A673 (cell line): ENCODE data around the gene POLD2. TPM values are rescaled to one million over a fixed set of nuclear protein-coding genes. Genes with fewer than 3 reads are reported as not detected.
"Not testable (repeated sequence)": the region's sequence is repeated elsewhere in the genome, so short reads cannot be mapped to it uniquely, and the experiment has no call there.

Source experiments
- Bru-seq: library from RNA; stranded (reverse); fragments of 400-500 nt; gene quantifications from one replicate; lab custom pipeline; 2021; lab: Mats Ljungman, UMichigan
- BruChase-seq, 2 experiments: library from RNA; stranded (reverse); fragments of 400-500 nt; gene quantifications; one replicate each; lab custom pipeline; 2021; lab: Mats Ljungman, UMichigan
- BruUV-seq: library from RNA; stranded (reverse); fragments of 400-500 nt; replicated peaks from 2 replicates; lab custom pipeline; 2021; lab: Mats Ljungman, UMichigan
- CTCF ChIA-PET: fragments of 300-600 bp; sonication (Branson Sonifier 250); formaldehyde crosslinking; loops from one replicate; lab custom pipeline; 2022; ENCODE audit warnings: antibody characterized with exemption; lab: Charles Lee
- POLR2A ChIA-PET: fragments of 300-600 bp; sonication (Branson Sonifier 250); formaldehyde crosslinking; loops from one replicate; lab custom pipeline; 2022; ENCODE audit warnings: antibody characterized with exemption; ENCODE audit not compliant: low non-redundant PET; lab: Charles Lee
- DNase-seq: peaks from one replicate; pipeline ENCODE4 v3.0.0-alpha.2; 2015; ENCODE audit warnings: low spot score
- H3K27ac ChIP-seq: fragments of 200-600 bp; sonication (generic); 2 replicates; pipeline ENCODE4 v1.5.1; 2016; ENCODE audit warnings: mixed run types, low read depth, mild to moderate bottlenecking, mixed read lengths, antibody characterized with exemption, low read length; ENCODE audit not compliant: poor library complexity, severe bottlenecking
- H3K27me3 ChIP-seq: fragments of 200-600 bp; sonication (generic); replicated peaks from 2 replicates; pipeline ENCODE4 v1.6.1; 2017; ENCODE audit warnings: mixed run types, low read depth, mild to moderate bottlenecking, mixed read lengths, antibody characterized with exemption, low read length; ENCODE audit not compliant: insufficient read depth, poor library complexity
- H3K36me3 ChIP-seq: fragments of 200-600 bp; sonication (generic); 2 replicates; pipeline ENCODE4 v1.6.1; 2016; ENCODE audit warnings: mixed run types, mild to moderate bottlenecking, mixed read lengths, antibody characterized with exemption, low read length; ENCODE audit not compliant: insufficient read depth, poor library complexity, severe bottlenecking
- H3K4me1 ChIP-seq: fragments of 200-600 bp; sonication (generic); 2 replicates; pipeline ENCODE4 v1.6.1; 2017; ENCODE audit warnings: mixed run types, mild to moderate bottlenecking, mixed read lengths, antibody characterized with exemption, low read length; ENCODE audit not compliant: insufficient read depth, poor library complexity, severe bottlenecking
- H3K4me3 ChIP-seq: fragments of 200-600 bp; sonication (generic); 2 replicates; pipeline ENCODE4 v1.5.1; 2016; ENCODE audit warnings: low read depth, mixed run types, mild to moderate bottlenecking, mixed read lengths, low read length; ENCODE audit not compliant: poor library complexity, severe bottlenecking
- H3K9me3 ChIP-seq: fragments of 200-600 bp; sonication (generic); 2 replicates; pipeline ENCODE4 v1.6.1; 2016; ENCODE audit warnings: mixed run types, low read depth, mild to moderate bottlenecking, mixed read lengths, antibody characterized with exemption, low read length; ENCODE audit not compliant: poor library complexity, severe bottlenecking
- CTCF ChIP-seq: fragments of 300-800, 200-600 bp; sonication (generic); conservative IDR thresholded peaks from 2 replicates; pipeline ENCODE4 v1.5.1; 2017; ENCODE audit warnings: low read depth, mild to moderate bottlenecking, antibody characterized with exemption, low read length, moderate library complexity, mixed read lengths
- EZH2 ChIP-seq: fragments of 200-600 bp; sonication (generic); IDR thresholded peaks from 2 replicates; pipeline ENCODE4 v1.6.1; 2017; ENCODE audit warnings: borderline replicate concordance, low read depth, mild to moderate bottlenecking, mixed read lengths, antibody characterized with exemption, low read length; ENCODE audit not compliant: poor library complexity, severe bottlenecking
- intact Hi-C: fragments of 100-400 bp; cut with micrococcal nuclease; formaldehyde crosslinking; loops from one replicate; pipeline ENCODE4 v1.10.0; 2022; ENCODE audit not compliant: unreplicated experiment
- long read RNA-seq: library from polyadenylated mRNA; stranded (forward); transcript quantifications from one replicate; pipeline ENCODE4 v2.0.0, GENCODE V29; 2022
- total RNA-seq: library from RNA; stranded (reverse); gene quantifications from 2 replicates; pipeline ENCODE4 v1.2.3, GENCODE V29; 2021

Gene POLD2
- total RNA-seq = 252 TPM in 2 replicates
- Bru-seq, nascent RNA = percentile 84 among the genes with signal in this experiment
- BruChase-seq, experiment 1, labeled RNA remaining after a 2-hour chase = percentile 82 among the genes with signal in this experiment
- BruChase-seq, experiment 2, labeled RNA remaining after a 6-hour chase = percentile 87 among the genes with signal in this experiment
- long read RNA-seq, transcript POLD2-207 (11 exons, 1,659 nt) = minor isoform, 119 of 900 reads
- long read RNA-seq, transcript POLD2-218 (11 exons, 1,619 nt) = major isoform, 579 of 900 reads
- long read RNA-seq, partial matches to known transcripts = 86 of 900 reads
- long read RNA-seq, other reads (novel, unspliced or antisense) = 115 of 900 reads

- Histone ChIP-seq H3K4me1 (peaks cover 13% of the 10 kb centered on the region), H3K4me3 (peak within 1 kb of the TSS; percentile 62), H3K36me3 (peaks cover 32% of the 10 kb centered on the region), H3K27ac (peak within 1 kb of the TSS; percentile 83), H3K9me3 (no peaks in the 10 kb centered on the region), H3K27me3 (no peaks in the 10 kb centered on the region)
- TF ChIP-seq EZH2 = no peak
- no peak for TF ChIP-seq CTCF
- no TSS peak for BruUV-seq
- intact Hi-C loops = loop anchor here (5.0 kb wide), 1 partner anchor 79 kb away; the partner anchor contains the start of gene YKT6
- CTCF ChIA-PET = interaction anchor here (0.6 kb wide), 1 partner anchor 104 kb away, joined by 3 read pairs; no protein-coding TSS in a partner anchor
- DNase-seq = peak; percentile 99
- POLR2A ChIA-PET = interaction anchor here (0.6 kb wide), 1 partner anchor 90 kb away, joined by 3 read pairs; no protein-coding TSS in a partner anchor
These were observed at the start of gene POLD2 for GRCh38 chr7:44123190-44124003. Gene POLD2, minus strand, starts transcription at chr7:44123548. Its CDS starts 1,495 bp downstream, at chr7:44122053.

GRCh38 chr7:44172803-44173424, 49.6 kb upstream of the POLD2 start:
- H3K27ac ChIP-seq = no peak overlapping the region
- no peaks in the 10 kb centered on the region for H3K36me3 ChIP-seq
- intact Hi-C loops = no loop called here
- no peaks in the 10 kb centered on the region for H3K9me3 ChIP-seq
- ChIA-PET POLR2A (no interaction called here), CTCF (no interaction called here)
- peaks cover 7% of the 10 kb centered on the region for H3K4me1 ChIP-seq
- no peak for TF ChIP-seq EZH2
- TF ChIP-seq CTCF = no peak
- H3K27me3 ChIP-seq = no peaks in the 10 kb centered on the region
- BruUV-seq = no TSS peak
- peak; percentile 42 for DNase-seq
- H3K4me3 ChIP-seq = no peak overlapping the region

- Histone ChIP-seq H3K36me3 (no peaks in the 10 kb centered on the region), H3K27ac (no peak overlapping the region), H3K4me3 (no peak overlapping the region), H3K4me1 (peaks cover 2% of the 10 kb centered on the region), H3K27me3 (no peaks in the 10 kb centered on the region), H3K9me3 (no peaks in the 10 kb centered on the region)
- TF ChIP-seq EZH2 (no peak), CTCF (no peak)
- CTCF ChIA-PET = no interaction called here
- intact Hi-C loops = no loop called here
- no peak for DNase-seq
- no TSS peak for BruUV-seq
- POLR2A ChIA-PET = no interaction called here
These were observed 49.0 kb upstream of the POLD2 start for GRCh38 chr7:44172352-44172751.

- H3K9me3 ChIP-seq, H3K27ac ChIP-seq, H3K4me3 ChIP-seq, CTCF ChIA-PET, H3K27me3 ChIP-seq, DNase-seq, POLR2A ChIA-PET, H3K36me3 ChIP-seq, H3K4me1 ChIP-seq, BruUV-seq, intact Hi-C loops: not testable (repeated sequence)
These were observed 48.6 kb upstream of the POLD2 start for GRCh38 chr7:44171901-44172300.
